Naive thymus-derived CD4-positive, alpha-beta T cell (primary cell): ENCODE data around the gene LRMDA. TPM values are rescaled to one million over a fixed set of nuclear protein-coding genes. Genes with fewer than 3 reads are reported as not detected.

Experiments
- ATAC-seq: fragments of 150-1000 bp; cut with Tn5 transposase; 2 replicates; pipeline ENCODE4 v1.10.0; 2021; ENCODE audit warnings: mild to moderate bottlenecking, moderate library complexity
- CTCF ChIA-PET: fragments of 350-600 bp; sonication (Branson Sonifier 250); formaldehyde crosslinking; loops from one replicate; lab custom pipeline; 2021; ENCODE audit warnings: antibody characterized with exemption; lab: Charles Lee
- POLR2A ChIA-PET: fragments of 350-600 bp; sonication (Branson Sonifier 250); formaldehyde crosslinking; loops from one replicate; lab custom pipeline; 2021; ENCODE audit warnings: antibody characterized with exemption, inconsistent platforms; lab: Charles Lee
- DNase-seq, 9 donors: peaks; one replicate each; pipeline versions ENCODE4 v3.0.0 to v3.0.0-alpha.2; 2020 to 2022; ENCODE audit warnings: mixed read lengths in 1 of 9
- H3K27ac ChIP-seq: one replicate; pipeline ENCODE4 v1.7.0; 2013; ENCODE audit warnings: mild to moderate bottlenecking, low read depth, low read length, moderate library complexity
- H3K27me3 ChIP-seq, 2 donors: one replicate each; pipeline ENCODE4 v1.7.0; 2013; ENCODE audit warnings: low read length in 2 of 2, mild to moderate bottlenecking in 2 of 2, moderate library complexity in 2 of 2; ENCODE audit not compliant: control insufficient read depth in 2 of 2, insufficient read depth in 2 of 2
- H3K36me3 ChIP-seq, 3 experiments: 1 replicate in 2 of 3; 2 replicates in 1 of 3; pipeline ENCODE4 v1.7.0; 2013; ENCODE audit warnings: low read length in 3 of 3, mild to moderate bottlenecking in 3 of 3, moderate library complexity in 1 of 3; ENCODE audit not compliant: insufficient read depth in 3 of 3, control insufficient read depth in 2 of 3
- H3K4me1 ChIP-seq, 2 donors: one replicate each; pipeline ENCODE4 v1.7.0; 2013; ENCODE audit warnings: low read length in 2 of 2, mild to moderate bottlenecking in 2 of 2, moderate library complexity in 1 of 2; ENCODE audit not compliant: control insufficient read depth in 2 of 2, insufficient read depth in 2 of 2
- H3K4me3 ChIP-seq: 2 replicates; pipeline ENCODE4 v1.7.0; 2013; ENCODE audit warnings: mild to moderate bottlenecking, low read length
- H3K9me3 ChIP-seq, 3 experiments: 1 replicate in 2 of 3; 2 replicates in 1 of 3; pipeline ENCODE4 v1.7.0; 2013; ENCODE audit warnings: low read length in 3 of 3; ENCODE audit not compliant: control insufficient read depth in 2 of 3
- H3K27ac Mint-ChIP-seq, 9 donors: one replicate each; pipeline ENCODE4 v1.8.0; 2020 to 2022; ENCODE audit warnings: mixed read lengths in 9 of 9, mild to moderate bottlenecking in 8 of 9, moderate library complexity in 5 of 9, inconsistent platforms in 2 of 9
- H3K27me3 Mint-ChIP-seq, 5 donors: one replicate each; pipeline ENCODE4 v1.8.0; 2021 to 2022; ENCODE audit warnings: mixed read lengths in 5 of 5, mild to moderate bottlenecking in 1 of 5
- H3K36me3 Mint-ChIP-seq, 5 donors: one replicate each; pipeline ENCODE4 v1.8.0; 2020 to 2022; ENCODE audit warnings: mixed read lengths in 5 of 5, mild to moderate bottlenecking in 3 of 5, inconsistent platforms in 1 of 5
- H3K4me1 Mint-ChIP-seq, 7 donors: one replicate each; pipeline ENCODE4 v1.8.0; 2020 to 2022; ENCODE audit warnings: mixed read lengths in 7 of 7, mild to moderate bottlenecking in 3 of 7, inconsistent platforms in 1 of 7
- H3K4me3 Mint-ChIP-seq, 10 donors: one replicate each; pipeline ENCODE4 v1.8.0; 2020 to 2022; ENCODE audit warnings: mild to moderate bottlenecking in 10 of 10, mixed read lengths in 10 of 10, moderate library complexity in 6 of 10, inconsistent platforms in 2 of 10
- H3K9me3 Mint-ChIP-seq, 11 donors: one replicate each; pipeline ENCODE4 v1.8.0; 2020 to 2022; ENCODE audit warnings: mixed read lengths in 11 of 11, mild to moderate bottlenecking in 4 of 11, inconsistent platforms in 1 of 11, moderate library complexity in 1 of 11
- intact Hi-C, 2 donors: fragments of 100-400 bp; cut with micrococcal nuclease; formaldehyde crosslinking; loops; one replicate each; pipeline ENCODE4 v1.15.1; 2023
- polyA plus RNA-seq, 2 donors: library from polyadenylated mRNA; unstranded; fragments of 300-500 nt; fragmentation: Illumina TruSeq; gene quantifications; one replicate each; pipeline ENCODE4 v1.2.3, GENCODE V29; 2021
- total RNA-seq, 6 experiments: library from RNA in 5 of 6; stranded (reverse) in 5 of 6; gene quantifications; 1 replicate in 5 of 6; 2 replicates in 1 of 6; pipeline ENCODE4 v1.2.3 and lab custom pipeline; 2021 to 2026

LRMDA gene
- total and polyA plus RNA-seq, 7 experiments from 2014 or later = 0.57 to 14.9 (median 3.0) TPM; not detected in 4

GRCh38 chr10:76024460-76025123 is 593.2 kb downstream of the LRMDA start:
- Mint-ChIP-seq H3K9me3 (no peaks in the 10 kb centered on the region), H3K4me1 (no peaks in the 10 kb centered on the region), H3K27me3 (no peaks in the 10 kb centered on the region), H3K4me3 (no peak overlapping the region), H3K36me3 (no peaks in the 10 kb centered on the region), H3K27ac (no peak overlapping the region)
- ATAC-seq = no peak
- Histone ChIP-seq H3K36me3 (no peaks in the 10 kb centered on the region), H3K4me3 (no peak overlapping the region), H3K4me1 (no peaks in the 10 kb centered on the region), H3K27me3 (no peaks in the 10 kb centered on the region), H3K9me3 (no peaks in the 10 kb centered on the region), H3K27ac (no peak overlapping the region)
- POLR2A ChIA-PET = no interaction called here
- no peak for DNase-seq
- CTCF ChIA-PET = interaction anchor here (0.9 kb wide), 1 partner anchor 11 kb away, joined by 3 read pairs; no protein-coding TSS in a partner anchor
- intact Hi-C loops = no loop called here

- no peak overlapping the region for H3K4me3 Mint-ChIP-seq
- CTCF ChIA-PET = no interaction called here
- Histone ChIP-seq H3K27me3 (no peaks in the 10 kb centered on the region), H3K27ac (no peak overlapping the region), H3K36me3 (no peaks in the 10 kb centered on the region), H3K4me1 (no peaks in the 10 kb centered on the region), H3K4me3 (no peak overlapping the region), H3K9me3 (no peaks in the 10 kb centered on the region)
- no peak for ATAC-seq
- no peaks in the 10 kb centered on the region for H3K9me3 Mint-ChIP-seq
- POLR2A ChIA-PET = no interaction called here
- no peaks in the 10 kb centered on the region for H3K4me1 Mint-ChIP-seq
- H3K27me3 Mint-ChIP-seq = no peaks in the 10 kb centered on the region
- intact Hi-C loops = no loop called here
- no peaks in the 10 kb centered on the region for H3K36me3 Mint-ChIP-seq
- H3K27ac Mint-ChIP-seq = no peak overlapping the region
- DNase-seq = no peak
Observed at GRCh38 chr10:76025124-76025477, 593.7 kb downstream of the LRMDA start.

- H3K4me3 ChIP-seq = no peak overlapping the region
- H3K27ac ChIP-seq = no peak overlapping the region
- Mint-ChIP-seq H3K4me1 (no peaks in the 10 kb centered on the region), H3K4me3 (no peak overlapping the region), H3K9me3 (no peaks in the 10 kb centered on the region), H3K36me3 (no peaks in the 10 kb centered on the region), H3K27ac (no peak overlapping the region), H3K27me3 (no peaks in the 10 kb centered on the region)
- intact Hi-C loops = no loop called here
- DNase-seq (no peak), ATAC-seq (no peak)
- H3K4me1 ChIP-seq = no peaks in the 10 kb centered on the region
- no peaks in the 10 kb centered on the region for H3K36me3 ChIP-seq
- no peaks in the 10 kb centered on the region for H3K9me3 ChIP-seq
- POLR2A ChIA-PET = no interaction called here
- H3K27me3 ChIP-seq = no peaks in the 10 kb centered on the region
- CTCF ChIA-PET = interaction anchor here (0.8 kb wide), 1 partner anchor 13 kb away, joined by 4 read pairs; no protein-coding TSS in a partner anchor
Observed at GRCh38 chr10:76026176-76026771, 594.9 kb downstream of the LRMDA start.

GRCh38 chr10:76026905-76027304 is 595.5 kb downstream of the LRMDA start:
- ATAC-seq = no peak

GRCh38 chr10:76029782-76030181 is 598.4 kb downstream of the LRMDA start:
- Histone ChIP-seq H3K4me3 (no peak overlapping the region), H3K4me1 (no peaks in the 10 kb centered on the region), H3K9me3 (no peaks in the 10 kb centered on the region), H3K27me3 (no peaks in the 10 kb centered on the region), H3K36me3 (no peaks in the 10 kb centered on the region), H3K27ac (no peak overlapping the region)
- H3K9me3 Mint-ChIP-seq = peaks cover 0 to 1% (median 0%) of the 10 kb centered on the region in 11 donors
- CTCF ChIA-PET = no interaction called here
- POLR2A ChIA-PET = no interaction called here
- DNase-seq = no peak
- H3K27me3 Mint-ChIP-seq = peaks cover 0 to 17% (median 4%) of the 10 kb centered on the region in 5 donors
- no peak overlapping the region for H3K27ac Mint-ChIP-seq
- ATAC-seq = no peak
- intact Hi-C loops = no loop called here
- no peaks in the 10 kb centered on the region for H3K4me1 Mint-ChIP-seq
- no peak overlapping the region for H3K4me3 Mint-ChIP-seq
- no peaks in the 10 kb centered on the region for H3K36me3 Mint-ChIP-seq

More at GRCh38 chr10:76026905-76027304, 595.5 kb downstream of the LRMDA start:
- H3K36me3 Mint-ChIP-seq = no peaks in the 10 kb centered on the region
- ChIA-PET POLR2A (no interaction called here), CTCF (no interaction called here)
- no peaks in the 10 kb centered on the region for H3K36me3 ChIP-seq
- H3K4me1 Mint-ChIP-seq = no peaks in the 10 kb centered on the region
- no peaks in the 10 kb centered on the region for H3K9me3 ChIP-seq
- no peak for DNase-seq
- no peaks in the 10 kb centered on the region for H3K4me1 ChIP-seq
- no peak overlapping the region for H3K4me3 ChIP-seq
- peaks cover 0 to 4% (median 0%) of the 10 kb centered on the region in 5 donors for H3K27me3 Mint-ChIP-seq
- H3K4me3 Mint-ChIP-seq = no peak overlapping the region
- H3K27ac ChIP-seq = no peak overlapping the region
- no peak overlapping the region for H3K27ac Mint-ChIP-seq
- intact Hi-C loops = no loop called here
- H3K27me3 ChIP-seq = no peaks in the 10 kb centered on the region
- no peaks in the 10 kb centered on the region for H3K9me3 Mint-ChIP-seq

GRCh38 chr10:76031099-76031498 is 599.7 kb downstream of the LRMDA start:
- CTCF ChIA-PET = no interaction called here
- no peaks in the 10 kb centered on the region for H3K36me3 Mint-ChIP-seq
- no peak for ATAC-seq

More at GRCh38 chr10:76031099-76031498, 599.7 kb downstream of the LRMDA start:
- intact Hi-C loops = no loop called here
- Mint-ChIP-seq H3K9me3 (peaks cover 0 to 1% (median 0%) of the 10 kb centered on the region in 11 donors), H3K4me3 (no peak overlapping the region), H3K27ac (no peak overlapping the region), H3K4me1 (no peaks in the 10 kb centered on the region), H3K27me3 (peaks cover 0 to 20% (median 6%) of the 10 kb centered on the region in 5 donors)
- Histone ChIP-seq H3K4me3 (no peak overlapping the region), H3K27ac (no peak overlapping the region), H3K9me3 (no peaks in the 10 kb centered on the region), H3K36me3 (no peaks in the 10 kb centered on the region), H3K27me3 (no peaks in the 10 kb centered on the region), H3K4me1 (no peaks in the 10 kb centered on the region)
- no peak for DNase-seq
- POLR2A ChIA-PET = no interaction called here
